ENCODE data around the gene CSMD2.

Gene CSMD2

DNA sequence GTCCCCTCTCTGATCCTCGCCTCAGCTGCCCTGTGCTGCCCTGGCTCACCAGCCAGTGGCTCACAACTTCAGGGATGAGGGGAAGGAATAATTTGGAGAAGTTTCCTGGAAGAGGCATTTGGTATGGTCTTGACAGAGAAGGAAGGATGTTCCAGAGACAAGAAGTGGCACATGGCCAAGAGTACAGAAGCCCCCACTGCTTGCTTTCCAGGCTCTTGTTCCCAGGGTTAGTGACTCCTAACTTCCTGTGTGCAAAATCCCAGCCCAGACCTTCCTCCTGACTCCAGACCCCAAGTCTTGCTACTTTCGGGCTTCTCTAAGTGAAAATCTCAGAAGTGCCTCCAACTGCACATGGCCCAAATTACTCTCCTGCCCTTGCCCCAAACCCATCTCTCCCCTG is 215.5 kb downstream of the CSMD2 start:
- no peak for DNase-seq

DNA sequence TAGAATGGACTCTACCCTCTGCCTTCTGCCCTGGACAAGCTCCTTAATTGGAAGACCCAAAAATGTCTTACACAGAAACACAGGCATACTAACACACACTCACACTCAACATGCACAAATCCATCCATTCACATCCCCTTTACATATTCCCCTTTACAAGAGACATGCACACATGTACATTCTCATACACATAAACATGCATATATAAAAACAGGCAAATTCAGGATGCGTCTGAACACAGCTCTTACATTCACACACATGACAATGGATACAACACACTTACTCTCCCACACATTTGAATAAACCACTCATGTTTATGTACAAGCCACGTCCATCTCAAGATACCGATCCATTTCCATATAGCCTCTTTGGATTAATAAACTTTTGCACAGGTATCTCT is 216.7 kb downstream of the CSMD2 start:
- no peak for DNase-seq

DNA sequence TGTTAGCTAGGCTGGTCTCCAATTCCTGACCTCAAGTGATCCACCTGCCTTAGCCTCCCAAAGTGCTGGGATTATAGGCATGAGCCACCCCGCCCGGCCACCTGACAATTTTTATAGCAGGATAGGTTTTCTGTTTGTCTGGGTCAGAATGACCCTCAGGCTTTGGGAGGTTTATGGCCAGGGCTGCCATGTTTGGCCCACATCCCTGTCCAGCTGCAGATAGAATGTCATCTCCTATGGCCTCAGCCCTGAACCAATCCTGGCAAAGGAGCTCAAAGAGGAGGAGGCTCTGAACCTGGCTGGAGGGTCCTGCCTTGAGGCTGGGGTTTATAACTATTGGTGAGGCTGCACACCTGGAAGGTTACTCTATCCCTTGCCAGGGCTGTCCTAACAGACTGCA is 218.2 kb downstream of the CSMD2 start:
- DNase-seq, result no peak

DNA sequence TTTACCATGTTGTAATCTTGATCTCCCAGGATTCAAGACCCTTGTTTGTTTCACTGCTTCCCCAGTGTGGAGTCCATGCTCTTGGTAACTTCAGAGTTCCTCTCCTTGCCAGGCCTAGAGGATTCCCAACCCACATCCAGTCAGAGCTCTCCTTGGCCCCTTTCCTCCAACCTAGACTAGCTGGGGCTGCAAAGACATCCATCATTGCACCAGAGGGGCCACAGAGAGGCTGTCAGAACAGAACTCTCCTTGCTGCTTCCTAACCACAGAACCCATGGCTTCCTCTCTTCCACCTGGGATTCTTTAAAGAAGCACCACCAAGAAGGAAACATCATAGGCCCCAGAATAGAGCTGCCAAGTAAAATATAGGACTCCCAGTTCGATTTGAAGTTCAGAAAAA is 220.2 kb downstream of the CSMD2 start:
- no peak for DNase-seq

DNA sequence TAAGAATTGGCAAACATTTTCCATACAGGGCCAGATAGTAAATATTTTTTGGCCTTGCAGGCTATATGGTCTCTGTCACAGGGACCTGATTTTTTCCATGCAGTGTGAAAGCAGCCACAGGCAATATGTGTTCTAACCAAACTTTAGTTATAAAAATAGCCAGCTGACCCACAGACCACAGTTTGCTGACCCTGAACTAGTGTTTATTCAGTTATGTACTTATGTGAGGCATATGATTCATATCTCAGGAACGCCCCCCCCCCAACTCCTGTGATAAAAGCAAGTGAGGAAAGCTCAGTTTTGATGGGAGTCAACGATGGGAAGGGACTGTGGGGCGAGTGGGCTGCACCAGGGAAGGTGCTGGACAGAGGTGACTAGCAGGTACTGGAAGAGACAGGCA is 221.1 kb downstream of the CSMD2 start:
- no peak for DNase-seq

DNA sequence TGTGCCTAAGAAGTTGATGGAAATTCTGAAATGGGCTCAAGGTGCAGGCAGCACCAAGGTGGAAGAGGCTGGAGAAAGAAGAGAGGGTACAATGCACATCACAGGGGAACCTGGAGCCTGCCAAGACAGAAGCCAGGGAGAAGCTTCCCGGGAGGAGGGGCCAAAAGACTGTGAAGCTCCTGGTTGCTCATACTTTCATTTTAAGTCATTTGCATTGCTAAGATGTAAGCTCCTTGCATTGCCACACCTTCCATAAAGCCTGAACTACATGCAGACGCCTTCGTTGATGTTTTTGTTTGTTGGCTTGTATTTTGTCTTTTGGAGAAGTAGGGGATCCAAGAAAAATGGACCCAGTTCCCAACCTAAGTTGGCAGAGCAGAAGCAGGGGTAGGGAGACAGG is 232.2 kb downstream of the CSMD2 start:
- DNase-seq, result no peak

DNA sequence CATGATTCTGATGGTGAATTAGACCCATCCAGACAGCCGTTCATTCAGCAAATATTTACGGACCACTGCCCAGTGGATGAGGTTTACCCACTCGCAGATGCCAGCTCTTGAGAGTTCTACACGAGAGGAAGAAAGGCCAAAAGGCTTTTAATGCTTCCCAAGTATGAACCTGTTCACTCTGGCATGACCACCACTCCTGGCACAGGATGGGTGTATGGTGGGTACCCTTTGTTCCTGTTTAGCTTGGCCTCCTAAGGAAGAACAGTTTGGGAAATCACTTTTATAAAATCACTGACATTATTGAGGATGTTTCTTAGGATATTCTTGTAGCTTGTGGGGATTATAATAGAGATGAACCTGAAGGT is 233.9 kb downstream of the CSMD2 start:
- DNase-seq, result no peak

DNA sequence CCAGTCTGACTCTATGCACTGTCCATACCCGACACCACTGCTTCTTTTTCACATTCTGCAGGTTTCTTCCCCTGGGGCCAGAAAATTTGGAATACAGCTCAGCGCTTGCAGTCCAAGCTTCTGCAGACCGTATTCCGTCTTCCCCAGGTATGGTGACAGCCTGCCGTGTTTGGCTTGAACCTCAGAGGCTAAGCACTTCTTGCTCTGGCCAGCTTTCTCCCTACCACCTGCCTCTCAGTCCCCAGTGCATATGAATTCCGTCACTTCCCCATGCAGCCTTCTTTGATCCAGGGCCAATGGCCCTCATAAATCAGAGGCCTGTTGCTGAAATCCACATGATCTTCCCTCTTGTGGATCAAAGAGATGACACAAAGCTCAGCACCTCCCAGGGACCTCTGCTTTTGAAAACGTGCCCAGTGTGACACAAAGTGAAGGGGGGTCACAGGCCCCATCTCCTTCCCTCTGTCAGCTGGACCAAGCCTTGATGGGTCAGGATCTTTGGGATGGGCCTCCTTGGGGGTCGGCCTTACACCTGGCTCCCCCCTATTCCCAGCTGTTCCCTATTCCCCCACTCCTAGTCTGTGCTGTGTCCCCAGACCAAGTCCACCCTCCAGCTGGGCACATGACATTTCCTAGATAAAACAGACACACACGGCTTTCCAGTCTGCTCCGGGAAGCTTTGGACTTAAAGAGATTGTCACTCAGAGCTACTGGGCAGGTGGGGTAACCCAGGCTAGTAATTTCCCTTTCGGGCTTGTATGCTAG is 234.5 kb downstream of the CSMD2 start:
- DNase-seq, result no peak

DNA sequence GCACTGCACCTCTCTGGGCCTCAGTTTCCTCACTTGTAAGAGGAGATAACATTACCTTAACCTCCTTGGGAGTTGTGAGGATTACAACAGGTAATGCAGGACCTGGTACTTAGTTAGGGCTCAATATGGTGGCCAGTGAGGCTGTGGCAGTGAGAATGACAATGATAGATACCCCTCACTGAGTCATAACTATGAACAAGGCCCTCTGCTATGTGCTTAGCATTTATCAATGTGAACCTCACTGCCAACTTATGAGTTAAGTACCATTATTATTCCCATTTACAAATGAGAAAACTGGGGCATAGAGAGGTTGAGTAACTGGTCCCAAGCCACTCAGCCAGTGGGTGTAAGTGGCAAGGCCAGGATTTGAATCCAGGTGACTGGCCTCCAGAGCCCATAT is 236.8 kb downstream of the CSMD2 start:
- DNase-seq, result no peak

DNA sequence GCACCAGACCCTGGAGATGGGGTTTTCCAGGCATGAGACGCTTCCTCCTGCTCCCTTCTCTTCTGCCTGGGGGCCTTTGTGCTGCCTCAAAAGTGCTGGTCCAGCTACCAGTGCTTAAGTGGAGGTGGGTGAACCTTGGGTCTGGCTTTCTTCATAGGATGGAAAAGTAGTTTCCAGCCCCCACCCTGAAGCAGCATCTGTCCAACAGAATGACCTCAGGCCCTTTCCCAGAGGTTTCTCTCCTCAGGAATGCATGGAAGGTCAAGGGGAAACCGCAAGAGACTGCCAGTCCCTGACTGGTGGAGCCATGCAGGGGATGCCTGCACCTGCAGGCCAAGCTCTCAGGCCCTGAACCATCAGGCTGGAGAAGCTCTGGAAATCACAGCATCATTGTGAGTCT is 237.3 kb downstream of the CSMD2 start:
- DNase-seq, result no peak

DNA sequence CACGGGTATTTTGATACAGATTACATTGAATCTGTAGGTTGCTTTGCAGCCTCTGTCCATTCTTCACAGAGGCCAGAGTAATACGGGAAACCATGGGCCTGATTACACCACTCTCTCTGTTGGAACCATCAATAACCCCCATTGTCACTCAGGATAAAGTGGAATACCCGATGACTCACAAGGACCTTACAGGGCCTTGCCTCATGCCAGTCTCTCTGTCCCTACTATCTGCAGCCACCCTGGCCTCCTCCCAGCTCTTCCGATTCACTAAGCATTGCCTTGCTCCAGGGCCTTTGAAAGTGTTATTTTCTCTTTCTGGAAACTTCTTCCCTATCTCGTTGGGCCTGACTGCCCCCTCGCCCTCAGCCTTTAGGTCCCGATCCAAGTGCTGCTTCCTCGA is 239.4 kb downstream of the CSMD2 start:
- no peak for DNase-seq

DNA sequence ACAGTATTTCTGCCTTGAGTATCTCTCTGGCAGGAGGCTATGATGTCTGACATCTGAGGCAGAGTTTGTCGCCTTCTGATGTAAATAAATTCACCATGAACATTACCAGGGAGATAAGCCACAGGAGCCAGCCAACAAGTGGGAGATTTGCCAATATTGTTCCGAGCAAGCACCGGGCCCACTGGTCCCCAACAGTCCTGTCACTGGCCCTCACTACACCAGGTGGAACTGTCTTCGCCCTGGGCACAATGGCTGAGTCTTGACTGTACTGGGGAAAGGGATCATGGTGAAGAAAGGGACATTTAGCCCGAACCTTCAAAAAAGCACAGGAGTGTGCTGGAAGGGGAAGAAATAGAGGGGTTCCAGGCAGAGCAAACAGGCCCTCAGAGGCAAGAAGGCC is 243.7 kb downstream of the CSMD2 start:
- no peak for DNase-seq

DNA sequence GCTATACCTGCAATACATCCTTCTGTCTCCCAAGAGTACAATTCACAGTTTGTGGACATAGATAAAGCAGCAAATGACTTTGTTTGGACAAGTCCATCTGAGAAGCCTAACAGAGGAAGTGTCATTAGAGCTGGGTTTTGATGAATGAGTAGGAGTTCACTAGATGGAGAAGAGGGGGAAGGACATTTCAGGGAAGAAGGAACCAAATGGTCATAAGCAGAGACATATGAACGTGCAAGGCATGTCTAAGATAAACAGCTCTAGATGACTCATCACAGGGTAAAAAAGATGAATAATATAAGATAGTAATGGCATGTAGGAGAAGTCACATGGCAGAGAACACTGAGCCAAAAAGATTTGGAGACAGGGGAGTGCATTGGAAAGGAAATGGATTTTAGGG is 246.7 kb downstream of the CSMD2 start:
- no peak for DNase-seq

DNA sequence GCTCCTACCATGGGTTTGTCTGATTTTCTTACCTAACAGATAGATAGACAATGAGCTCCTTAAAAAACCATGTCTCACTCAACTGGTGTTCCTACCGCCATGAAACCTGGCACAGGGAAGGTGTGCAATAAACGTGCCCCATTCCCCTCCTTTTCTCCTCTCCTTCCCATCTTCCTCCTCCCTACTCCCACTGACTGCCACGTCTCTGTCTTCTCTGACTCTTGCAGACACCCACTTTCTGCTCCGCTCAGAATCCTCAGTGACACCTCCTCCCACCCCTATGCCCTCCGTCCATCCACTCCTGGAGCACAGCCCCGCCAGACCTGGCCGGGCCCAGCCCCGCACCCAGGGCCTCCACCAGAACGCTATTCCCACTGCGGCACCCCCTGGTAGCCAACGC is 248.2 kb downstream of the CSMD2 start:
- DNase-seq, result no peak

DNA sequence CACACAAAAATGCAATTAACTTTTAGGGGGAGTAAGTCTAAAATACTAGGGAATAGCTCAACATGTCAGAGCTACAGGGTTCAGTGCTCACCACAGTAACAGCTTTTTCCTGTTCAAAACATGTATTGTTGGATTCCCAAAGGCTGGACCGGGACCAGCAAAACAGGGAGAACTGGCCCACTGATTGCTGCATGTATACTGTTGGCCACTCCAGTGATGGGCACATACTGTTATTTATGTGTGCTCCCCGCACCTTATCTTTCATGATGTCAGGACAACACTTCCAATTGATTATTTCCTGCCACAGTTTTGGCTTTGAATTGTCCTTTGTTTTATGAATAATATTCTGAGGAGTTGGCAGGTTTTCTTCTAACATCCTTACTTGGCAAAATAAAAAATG is 250.5 kb downstream of the CSMD2 start:
- DNase-seq, result no peak

DNA sequence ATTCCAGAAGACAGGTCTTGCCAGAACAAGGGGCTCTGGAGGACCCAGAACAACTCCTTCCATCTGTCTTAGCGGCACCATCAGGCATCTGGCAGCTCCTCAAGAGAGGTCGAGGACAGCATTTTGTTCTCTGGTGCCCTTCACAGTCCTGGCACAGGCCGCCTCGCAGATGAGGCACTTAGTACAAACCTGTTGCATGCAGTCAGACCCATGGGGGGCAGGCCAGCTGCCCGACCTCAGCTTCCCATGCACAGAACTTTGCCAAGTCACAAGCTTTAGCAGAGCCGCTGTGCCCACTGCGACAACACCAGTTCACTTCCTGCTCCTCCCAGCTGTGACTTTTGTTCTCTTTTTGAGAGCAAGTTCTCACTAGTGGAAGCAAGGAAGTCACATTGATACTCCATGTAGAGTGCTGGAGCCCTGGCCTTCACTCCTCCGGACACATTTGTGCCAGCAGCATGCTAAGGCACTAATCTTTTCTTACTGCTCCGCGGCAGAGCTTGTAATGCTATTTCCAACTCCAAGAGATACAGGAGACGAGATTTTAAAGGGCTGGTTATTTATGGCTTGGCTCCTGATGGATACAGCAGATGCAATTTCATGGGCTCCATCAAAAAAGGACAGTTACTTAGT is 256.6 kb downstream of the CSMD2 start:
- no peak for DNase-seq

DNA sequence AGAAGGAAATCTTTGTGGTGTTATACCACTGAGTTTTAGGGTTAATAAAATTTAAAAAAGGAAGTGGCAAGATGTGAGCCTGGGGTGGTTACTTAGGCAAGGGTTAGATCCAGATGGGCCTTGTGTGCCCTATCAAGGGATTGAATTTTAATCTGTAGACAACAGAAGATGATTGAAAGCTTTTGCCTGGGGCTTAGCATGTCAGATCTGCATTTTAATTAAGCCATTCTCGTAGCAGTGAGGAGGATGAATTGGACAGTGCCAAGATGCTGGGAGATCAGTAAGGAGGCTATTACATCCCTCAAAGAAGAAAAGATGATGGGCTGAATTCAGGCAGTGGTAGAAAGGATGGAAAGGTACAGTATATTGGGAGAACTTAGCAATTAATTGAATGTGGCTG is 258.9 kb downstream of the CSMD2 start:
- DNase-seq, result peak in 1 of 2 experiments; percentile 53

DNA sequence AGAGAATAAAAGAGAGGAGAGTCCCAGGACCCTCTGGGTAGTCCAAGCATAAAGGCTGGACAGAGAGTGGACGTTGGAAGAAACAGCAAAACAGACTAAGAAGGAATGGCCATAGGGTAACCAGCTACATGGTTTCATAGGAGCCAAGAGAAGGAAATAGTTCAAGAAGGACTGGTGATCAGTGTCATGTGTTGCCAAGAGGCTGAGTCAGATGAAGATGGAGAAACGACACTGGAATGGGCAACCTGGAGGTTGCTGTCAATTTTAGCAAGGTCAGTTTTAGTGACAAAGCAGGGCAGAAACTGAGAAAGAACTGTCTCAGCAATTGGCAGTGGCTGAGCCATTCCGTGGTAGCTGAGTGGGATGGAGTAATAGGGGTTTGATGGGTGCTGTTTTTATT is 259.8 kb downstream of the CSMD2 start:
- no peak for DNase-seq

DNA sequence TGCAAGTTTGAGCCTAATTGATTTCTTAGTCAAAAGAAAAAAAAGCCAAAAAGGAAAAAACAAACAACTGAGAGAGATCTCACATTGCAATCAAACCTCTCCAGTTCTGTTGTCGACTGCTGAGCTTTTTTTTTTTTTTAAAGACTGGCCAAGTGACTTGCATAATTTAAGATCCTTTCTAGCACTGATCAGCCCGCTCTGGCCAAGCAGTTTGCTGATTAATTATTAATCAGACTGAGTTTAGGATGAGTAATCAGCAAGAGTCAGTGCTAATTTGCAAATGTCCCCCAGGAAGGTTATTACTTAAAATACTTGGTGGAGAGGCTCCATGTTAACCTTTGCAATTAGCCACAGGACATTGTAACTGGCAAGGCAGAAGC is 261.8 kb downstream of the CSMD2 start:
- no peak for DNase-seq

DNA sequence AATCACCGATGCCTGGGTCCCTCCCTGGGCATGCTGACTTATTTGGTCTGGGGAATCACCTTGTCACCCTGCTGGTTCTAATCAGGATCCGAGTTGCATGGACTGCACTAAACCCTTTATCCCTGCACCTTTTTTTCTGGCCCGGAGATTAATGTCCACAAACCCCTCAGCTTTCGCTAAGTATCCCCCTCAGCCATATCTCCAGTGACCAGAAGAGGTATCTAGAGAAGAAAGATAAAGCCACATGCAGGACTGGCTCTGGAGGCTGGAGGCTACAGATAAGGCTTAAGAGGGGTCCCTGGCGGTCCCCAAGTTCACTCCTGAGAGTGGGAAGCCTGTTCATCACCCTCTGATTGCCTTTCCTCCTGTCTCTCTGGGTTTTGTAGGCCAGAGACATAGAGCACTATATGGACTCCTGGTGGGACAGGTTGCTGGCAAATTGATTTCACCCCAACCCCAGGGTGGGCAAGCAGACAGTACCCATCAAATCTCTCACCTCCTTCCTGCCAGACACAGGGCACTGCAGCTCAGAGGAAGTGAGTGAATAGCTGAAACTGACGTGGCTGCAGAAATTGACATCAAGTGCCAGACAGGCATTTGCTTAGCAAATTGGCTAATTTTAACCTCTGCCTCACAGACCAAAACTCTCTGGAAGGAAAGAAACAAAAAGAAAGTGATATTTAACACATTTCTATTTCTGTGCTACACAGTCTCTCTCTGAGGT is 262.4 kb downstream of the CSMD2 start:
- DNase-seq, result no peak

DNA sequence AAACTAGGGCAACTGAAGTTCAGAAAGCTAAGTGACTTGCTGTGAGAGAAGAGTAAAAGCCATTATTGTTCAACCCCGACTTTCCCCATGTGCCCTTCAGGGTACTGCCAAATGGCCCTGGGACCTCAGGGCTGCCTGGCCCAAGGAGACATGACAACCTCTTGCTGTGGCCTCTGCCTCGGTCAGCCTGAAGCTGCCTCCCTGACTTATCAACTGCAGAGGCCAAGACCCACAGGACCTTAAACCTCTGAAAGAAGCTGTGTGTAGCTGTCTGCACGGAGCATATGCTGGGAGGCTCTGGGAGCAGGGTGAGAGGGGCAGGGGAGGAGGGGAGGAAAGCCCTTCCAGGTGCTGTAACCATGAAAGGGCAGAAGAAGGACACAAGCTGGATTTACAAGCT is 265.3 kb downstream of the CSMD2 start:
- DNase-seq, result no peak

DNA sequence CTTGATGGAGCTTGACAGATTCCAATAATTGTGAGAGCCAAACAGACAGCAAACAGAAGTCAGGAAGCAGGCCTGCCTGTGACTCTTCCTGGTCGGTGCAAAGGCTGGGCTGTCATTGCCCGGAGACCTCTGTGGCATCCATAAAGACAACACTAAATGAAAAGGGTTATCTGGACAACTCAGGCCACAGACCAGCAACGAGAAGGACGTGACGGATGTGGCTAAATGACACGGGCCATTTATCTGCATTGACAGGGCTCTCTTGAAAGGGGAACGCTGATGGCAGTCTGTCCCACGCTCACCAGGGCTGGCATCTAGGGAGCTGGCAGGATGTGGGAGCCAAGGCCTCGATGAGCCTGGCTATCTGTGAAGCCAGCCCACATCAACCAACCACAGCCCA is 266.1 kb downstream of the CSMD2 start:
- no peak for DNase-seq

DNA sequence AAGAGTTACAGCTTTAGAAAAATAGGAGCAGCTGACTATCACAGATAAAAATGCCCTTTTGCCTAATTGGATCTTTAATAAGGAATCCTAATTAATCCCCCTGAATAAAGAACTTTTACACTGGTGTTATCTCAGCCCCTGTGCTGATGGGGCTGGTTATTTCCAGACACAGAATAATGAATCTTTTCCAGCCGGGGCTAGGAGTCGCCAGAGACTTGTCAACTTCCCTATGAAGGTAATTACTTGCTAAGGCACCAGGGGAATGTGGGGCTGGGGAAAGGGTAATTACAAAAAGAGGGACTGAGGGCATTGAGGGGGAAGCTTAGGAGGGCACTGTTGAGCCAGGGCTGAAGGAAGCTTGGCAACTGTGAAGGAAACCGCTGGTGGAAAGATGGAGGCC is 266.6 kb downstream of the CSMD2 start:
- no peak for DNase-seq

DNA sequence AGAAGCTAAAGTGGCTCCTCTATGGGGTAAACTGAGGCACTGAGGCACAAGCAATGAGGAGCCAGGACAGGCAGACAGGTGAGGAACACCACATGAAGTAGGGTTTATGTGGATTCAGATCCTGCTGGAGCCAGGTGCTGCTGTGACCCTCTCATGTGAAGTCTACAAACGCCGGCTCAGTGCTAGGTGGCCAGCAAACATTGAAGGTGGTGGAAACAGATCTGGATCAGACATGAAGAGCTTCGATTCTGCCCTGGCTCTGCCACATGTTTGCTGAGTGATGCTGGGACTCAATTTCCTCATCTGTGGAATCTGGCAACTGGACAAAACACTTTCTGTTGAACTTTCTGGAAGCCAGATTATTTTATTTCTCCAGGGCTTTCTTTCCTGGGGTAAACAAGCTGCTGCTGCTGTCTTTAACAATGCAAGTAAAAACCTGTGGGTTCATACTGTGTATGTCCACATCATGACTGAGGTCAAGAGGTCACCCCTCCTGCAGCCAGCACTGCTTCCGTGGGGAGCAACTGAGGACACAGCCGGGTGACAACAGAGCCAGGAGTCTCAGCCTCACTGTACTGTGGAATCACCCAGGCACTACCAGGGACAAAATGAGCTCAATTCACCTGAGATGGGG is 267.8 kb downstream of the CSMD2 start:
- no peak for DNase-seq
